Measurements from ENCODE around the gene MSLN. TPM values are rescaled to one million over a fixed set of nuclear protein-coding genes. Genes with fewer than 3 reads are reported as not detected.

MSLN gene
- total RNA-seq, 1 experiment from 2014 or later, result 0.73 TPM

- no peak for DNase-seq
- Histone ChIP-seq H3K4me1 (ENCODE audit: insufficient read depth, low read length) (peaks cover 34% of the 10 kb centered on the region), H3K4me3 (ENCODE audit: low read length) (peak overlapping the region; percentile 71), H4K20me1 (ENCODE audit: low read length) (peaks cover 8% of the 10 kb centered on the region; the same call in 1 of the 2 replicates), H3K9ac (ENCODE audit: low read length) (peak overlapping the region; percentile 57), H3K27ac (ENCODE audit: low read length) (no peak overlapping the region), H3K9me2 (replicated peaks; ENCODE audit: low read length) (no peaks in the 10 kb centered on the region), H3F3A (ENCODE audit: low read length, unreplicated experiment) (no peaks in the 10 kb centered on the region), H3K79me2 (ENCODE audit: low read length) (peaks cover 19% of the 10 kb centered on the region), H3K9me3 (ENCODE audit: low read length) (no peaks in the 10 kb centered on the region), H2AFZ (ENCODE audit: low read length) (no peak overlapping the region), H3K36me3 (ENCODE audit: low read depth, low read length) (no peaks in the 10 kb centered on the region), H3K27me3 (ENCODE audit: low read length) (no peaks in the 10 kb centered on the region), H3K4me2 (ENCODE audit: low read length) (peak overlapping the region; percentile 86)
- POLR2A ChIA-PET (ENCODE audit: unreplicated experiment), result interaction anchor here (0.6 kb wide), 1 partner anchor 22 kb away, joined by 14 read pairs; no protein-coding TSS in a partner anchor
- ATAC-seq, result peak; percentile 2
- BruUV-seq (replicated peaks), result no TSS peak
- CTCF ChIA-PET, result interaction anchor here (0.6 to 0.8 kb wide), 3 partner anchors 12 to 73 kb away, joined by 3 to 9 read pairs (median 5); partner anchors contain the start of genes CHTF18 and RPUSD1
- TF ChIP-seq EZH2phosphoT487 (IDR thresholded peaks at IDR 0.05; ENCODE audit: borderline replicate concordance, low read length) (no peak), CTCF (conservative IDR thresholded peaks at IDR 0.05; ENCODE audit: low read depth, low read length) (no peak), EZH2 (IDR thresholded peaks at IDR 0.05; ENCODE audit: low read length, unreplicated experiment) (no peak)
- intact Hi-C loops (cut with micrococcal nuclease), result loop anchor here (10.0 kb wide), 1 partner anchor 69 kb away; the partner anchor contains the start of genes CHTF18 and RPUSD1
Observed at GRCh38 chr16:715477-716199, 44.9 kb upstream of the MSLN start.

GRCh38 chr16:716200-716568 lies 44.4 kb upstream of the MSLN start:
- no peak for ATAC-seq
- DNase-seq, result no peak
- Histone ChIP-seq H2AFZ (ENCODE audit: low read length) (no peak overlapping the region), H3K4me3 (ENCODE audit: low read length) (peak overlapping the region; percentile 71), H4K20me1 (ENCODE audit: low read length) (peaks cover 8% of the 10 kb centered on the region; the same call in 1 of the 2 replicates), H3K27me3 (ENCODE audit: low read length) (no peaks in the 10 kb centered on the region), H3K27ac (ENCODE audit: low read length) (no peak overlapping the region), H3F3A (ENCODE audit: low read length, unreplicated experiment) (no peaks in the 10 kb centered on the region), H3K9ac (ENCODE audit: low read length) (peak overlapping the region; percentile 57), H3K9me3 (ENCODE audit: low read length) (no peaks in the 10 kb centered on the region), H3K79me2 (ENCODE audit: low read length) (peaks cover 19% of the 10 kb centered on the region), H3K4me2 (ENCODE audit: low read length) (peak overlapping the region; percentile 86), H3K4me1 (ENCODE audit: insufficient read depth, low read length) (peaks cover 33% of the 10 kb centered on the region), H3K36me3 (ENCODE audit: low read depth, low read length) (no peaks in the 10 kb centered on the region), H3K9me2 (replicated peaks; ENCODE audit: low read length) (no peaks in the 10 kb centered on the region)
- no peak for TF ChIP-seq EZH2 (IDR thresholded peaks at IDR 0.05; ENCODE audit: low read length, unreplicated experiment)
- no peak for TF ChIP-seq EZH2phosphoT487 (IDR thresholded peaks at IDR 0.05; ENCODE audit: borderline replicate concordance, low read length)
- no peak for TF ChIP-seq CTCF (conservative IDR thresholded peaks at IDR 0.05; ENCODE audit: low read depth, low read length)
- intact Hi-C loops (cut with micrococcal nuclease), result loop anchor here (10.0 kb wide), 1 partner anchor 69 kb away; the partner anchor contains the start of genes CHTF18 and RPUSD1
- POLR2A ChIA-PET (ENCODE audit: unreplicated experiment), result interaction anchor here (0.6 kb wide), 1 partner anchor 21 kb away, joined by 14 read pairs; no protein-coding TSS in a partner anchor
- CTCF ChIA-PET, result interaction anchor here (0.6 to 0.8 kb wide), 3 partner anchors 12 to 72 kb away, joined by 3 to 9 read pairs (median 5); partner anchors contain the start of genes CHTF18 and RPUSD1
- BruUV-seq (replicated peaks), result TSS peak; percentile 30

All from PC-3 (cell line).